Measurements from ENCODE around the gene TMEM165.

GRCh38 chr4:55395218-55395528, 584 bp upstream of the TMEM165 start:
- peak in 3 of 6 experiments; percentile 17 to 37 (median 18) for TF ChIP-seq CTCF (IDR thresholded peaks at IDR 0.05)
- no peak for TF ChIP-seq POLR2A (IDR thresholded peaks at IDR 0.05)

All from adrenal gland (tissue), 5 donors.